AG09319 (cell line): ENCODE data around the gene FAM167B.
"Not testable (repeated sequence)": the region's sequence is repeated elsewhere in the genome, so short reads cannot be mapped to it uniquely, and the experiment has no call there.

Experiments used
- DNase-seq: peaks from one replicate; pipeline ENCODE4 v3.0.0-alpha.2; 2010; ENCODE audit warnings: low read depth; ENCODE audit errors: extremely low read depth
- CTCF ChIP-seq: IDR thresholded peaks from 2 replicates; pipeline ENCODE4 v1.5.1; 2011; ENCODE audit warnings: low read depth, mild to moderate bottlenecking, inconsistent platforms, low read length, moderate library complexity

FAM167B gene

DNA sequence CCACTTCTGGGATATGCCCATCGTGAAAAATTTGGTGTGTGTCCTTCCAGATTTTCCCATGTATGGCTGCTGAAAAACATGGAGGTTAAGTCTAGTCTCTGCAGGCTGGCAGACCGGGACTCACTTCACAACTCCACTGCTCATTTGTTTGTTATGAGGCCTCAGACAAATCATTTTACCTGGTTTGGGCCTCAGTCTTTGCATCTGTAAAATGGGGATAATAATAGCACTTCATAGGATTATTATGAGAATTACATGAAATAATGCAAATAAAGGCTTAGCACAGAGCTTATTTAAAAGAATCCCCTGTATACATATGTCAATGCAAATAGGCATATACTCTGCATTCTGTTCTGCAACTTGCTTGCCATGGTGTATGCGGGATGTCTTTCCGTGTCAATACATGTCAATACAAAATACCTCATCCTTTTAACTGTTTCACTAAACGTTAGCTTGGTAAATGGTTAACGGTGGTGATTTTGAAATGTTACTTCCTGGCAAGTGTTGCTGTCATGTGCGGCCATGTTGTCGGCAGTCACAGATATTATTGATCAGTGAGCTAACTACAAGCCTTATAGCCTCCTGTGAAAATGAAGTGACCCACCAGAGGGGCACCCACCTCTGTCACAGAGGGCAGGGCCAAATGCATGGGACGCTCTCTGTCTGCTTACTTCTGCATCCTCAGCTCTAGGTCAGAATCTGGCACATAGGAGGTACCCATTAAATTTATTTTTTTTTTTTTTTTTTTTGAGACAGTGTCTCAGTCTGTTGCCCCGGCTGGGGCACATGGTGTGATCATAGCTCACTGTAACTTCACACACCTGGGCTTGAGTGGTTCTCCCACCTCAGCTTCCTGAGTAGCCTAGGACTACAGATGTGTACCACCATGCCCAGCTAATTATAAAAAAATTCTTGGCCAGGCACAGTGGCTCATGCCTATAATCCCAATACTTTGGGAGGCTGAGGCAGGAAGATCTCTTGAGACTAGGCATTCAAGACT lies 8.3 kb downstream of the FAM167B start:
- DNase-seq = no peak
- TF ChIP-seq CTCF = no peak

- TF ChIP-seq CTCF = no peak
- DNase-seq = no peak
Measured at GRCh38 chr1:32256473-32257226, 9.6 kb downstream of the FAM167B start.

- no peak for TF ChIP-seq CTCF
Measured at GRCh38 chr1:32257227-32257508, 10.1 kb downstream of the FAM167B start.

GRCh38 chr1:32263236-32263593 lies 16.2 kb downstream of the FAM167B start:
- not testable (repeated sequence) for DNase-seq

More at GRCh38 chr1:32257227-32257508, 10.1 kb downstream of the FAM167B start:
- no peak for DNase-seq

DNA sequence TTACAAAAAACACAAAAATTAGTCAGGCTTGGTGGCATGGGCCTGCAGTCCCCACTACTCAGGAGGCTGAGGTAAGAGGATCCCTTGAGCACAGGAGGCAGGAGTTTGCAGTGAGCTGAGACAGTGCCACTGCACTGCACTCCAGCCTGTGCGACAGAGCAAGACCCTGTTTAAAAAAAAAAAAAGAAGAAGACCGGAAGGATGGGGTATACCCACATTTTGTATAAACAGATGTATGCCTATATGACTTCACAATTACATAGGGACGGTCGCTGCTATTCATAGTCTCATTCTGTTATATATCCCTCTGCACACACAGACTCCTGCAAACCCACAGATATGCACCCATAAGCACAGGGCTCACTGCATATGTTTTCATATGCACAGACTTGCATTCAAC lies 16.7 kb downstream of the FAM167B start:
- TF ChIP-seq CTCF = no peak
- no peak for DNase-seq

- TF ChIP-seq CTCF = no peak
Measured at GRCh38 chr1:32265846-32266245, 18.8 kb downstream of the FAM167B start.

GRCh38 chr1:32266921-32267591 lies 20.0 kb downstream of the FAM167B start:
- no peak for TF ChIP-seq CTCF
- DNase-seq = no peak

More at GRCh38 chr1:32265846-32266245, 18.8 kb downstream of the FAM167B start:
- no peak for DNase-seq
